ENCODE data around the gene PALLD.

DNA sequence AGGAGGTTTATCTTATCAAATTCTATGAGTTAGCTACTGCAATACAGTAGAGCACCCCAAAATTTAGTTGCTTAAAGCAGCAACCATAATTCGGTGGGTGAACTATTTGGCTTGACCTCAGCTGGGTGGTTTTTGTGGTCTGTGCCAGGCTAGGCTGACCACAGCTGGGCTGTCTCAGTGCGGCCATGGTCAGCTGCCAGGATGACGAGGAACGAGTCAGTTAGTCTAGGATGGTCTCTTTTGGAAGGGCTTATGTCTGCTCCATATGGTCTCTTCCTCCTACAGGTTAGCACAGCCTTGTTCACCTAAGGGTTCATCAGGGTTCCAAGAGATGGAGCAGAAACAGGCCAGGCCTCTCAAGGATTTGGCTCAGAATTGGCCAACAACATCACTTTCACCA lies 210.4 kb downstream of the PALLD start:
- TF ChIP-seq ZIC2 (tag by site-specific recombination; IDR thresholded peaks at IDR 0.05) (no peak), ZNF140 (tag by site-specific recombination; IDR thresholded peaks at IDR 0.05) (no peak), ZNF416 (tag by site-specific recombination; IDR thresholded peaks at IDR 0.05) (no peak), ZFP37 (tag by site-specific recombination; IDR thresholded peaks at IDR 0.05) (no peak)
- TF ChIP-seq, protein P1, sequence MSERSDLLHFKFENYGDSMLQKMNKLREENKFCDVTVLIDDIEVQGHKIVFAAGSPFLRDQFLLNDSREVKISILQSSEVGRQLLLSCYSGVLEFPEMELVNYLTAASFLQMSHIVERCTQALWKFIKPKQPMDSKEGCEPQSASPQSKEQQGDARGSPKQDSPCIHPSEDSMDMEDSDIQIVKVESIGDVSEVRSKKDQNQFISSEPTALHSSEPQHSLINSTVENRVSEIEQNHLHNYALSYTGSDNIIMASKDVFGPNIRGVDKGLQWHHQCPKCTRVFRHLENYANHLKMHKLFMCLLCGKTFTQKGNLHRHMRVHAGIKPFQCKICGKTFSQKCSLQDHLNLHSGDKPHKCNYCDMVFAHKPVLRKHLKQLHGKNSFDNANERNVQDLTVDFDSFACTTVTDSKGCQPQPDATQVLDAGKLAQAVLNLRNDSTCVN (tag by site-specific recombination; optimal IDR thresholded peaks at IDR 0.05) = no peak
- TF ChIP-seq, protein P2, sequence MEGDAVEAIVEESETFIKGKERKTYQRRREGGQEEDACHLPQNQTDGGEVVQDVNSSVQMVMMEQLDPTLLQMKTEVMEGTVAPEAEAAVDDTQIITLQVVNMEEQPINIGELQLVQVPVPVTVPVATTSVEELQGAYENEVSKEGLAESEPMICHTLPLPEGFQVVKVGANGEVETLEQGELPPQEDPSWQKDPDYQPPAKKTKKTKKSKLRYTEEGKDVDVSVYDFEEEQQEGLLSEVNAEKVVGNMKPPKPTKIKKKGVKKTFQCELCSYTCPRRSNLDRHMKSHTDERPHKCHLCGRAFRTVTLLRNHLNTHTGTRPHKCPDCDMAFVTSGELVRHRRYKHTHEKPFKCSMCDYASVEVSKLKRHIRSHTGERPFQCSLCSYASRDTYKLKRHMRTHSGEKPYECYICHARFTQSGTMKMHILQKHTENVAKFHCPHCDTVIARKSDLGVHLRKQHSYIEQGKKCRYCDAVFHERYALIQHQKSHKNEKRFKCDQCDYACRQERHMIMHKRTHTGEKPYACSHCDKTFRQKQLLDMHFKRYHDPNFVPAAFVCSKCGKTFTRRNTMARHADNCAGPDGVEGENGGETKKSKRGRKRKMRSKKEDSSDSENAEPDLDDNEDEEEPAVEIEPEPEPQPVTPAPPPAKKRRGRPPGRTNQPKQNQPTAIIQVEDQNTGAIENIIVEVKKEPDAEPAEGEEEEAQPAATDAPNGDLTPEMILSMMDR (tag by site-specific recombination; IDR thresholded peaks at IDR 0.05) = no peak

All from HEK293 (cell line).